ENCODE measurements around the gene IL17RA. TPM values are rescaled to one million over a fixed set of nuclear protein-coding genes. Genes with fewer than 3 reads are reported as not detected.
A peak's percentile ranks its signal among the peaks of the same experiment; 100 is the strongest.

The IL17RA gene
- total RNA-seq, 1 donor from 2014 or later: 3.7 TPM

- H3K36me3 ChIP-seq (ENCODE audit: control insufficient read depth, insufficient read depth, low read length): no peaks in the 10 kb centered on the region
- FAIRE-seq (no peak), DNase-seq (ENCODE audit: low read depth) (no peak)
- TF ChIP-seq CTCF (IDR thresholded peaks at IDR 0.05; ENCODE audit: insufficient read depth, low read length, severe bottlenecking): no peak
- no peak overlapping the region for H3K4me3 ChIP-seq (ENCODE audit: low read depth, low read length)
- H3K27me3 ChIP-seq (ENCODE audit: control insufficient read depth, insufficient read depth, low read length): no peaks in the 10 kb centered on the region
Measured at GRCh38 chr22:17152340-17152739, 67.5 kb downstream of the IL17RA start.

- TF ChIP-seq CTCF (IDR thresholded peaks at IDR 0.05; ENCODE audit: insufficient read depth, low read length, severe bottlenecking): no peak
- DNase-seq (ENCODE audit: low read depth) (no peak), FAIRE-seq (no peak)
- Histone ChIP-seq H3K27me3 (ENCODE audit: control insufficient read depth, insufficient read depth, low read length) (no peaks in the 10 kb centered on the region), H3K36me3 (ENCODE audit: control insufficient read depth, insufficient read depth, low read length) (no peaks in the 10 kb centered on the region), H3K4me3 (ENCODE audit: low read depth, low read length) (no peak overlapping the region)
Measured at GRCh38 chr22:17152971-17153370, 68.2 kb downstream of the IL17RA start.

- Histone ChIP-seq H3K4me3 (ENCODE audit: low read depth, low read length) (no peak overlapping the region), H3K27me3 (ENCODE audit: control insufficient read depth, insufficient read depth, low read length) (no peaks in the 10 kb centered on the region), H3K36me3 (ENCODE audit: control insufficient read depth, insufficient read depth, low read length) (no peaks in the 10 kb centered on the region)
- FAIRE-seq: no peak
- no peak for DNase-seq (ENCODE audit: low read depth)
- no peak for TF ChIP-seq CTCF (IDR thresholded peaks at IDR 0.05; ENCODE audit: insufficient read depth, low read length, severe bottlenecking)
Measured at GRCh38 chr22:17155941-17156340, 71.1 kb downstream of the IL17RA start.

DNA sequence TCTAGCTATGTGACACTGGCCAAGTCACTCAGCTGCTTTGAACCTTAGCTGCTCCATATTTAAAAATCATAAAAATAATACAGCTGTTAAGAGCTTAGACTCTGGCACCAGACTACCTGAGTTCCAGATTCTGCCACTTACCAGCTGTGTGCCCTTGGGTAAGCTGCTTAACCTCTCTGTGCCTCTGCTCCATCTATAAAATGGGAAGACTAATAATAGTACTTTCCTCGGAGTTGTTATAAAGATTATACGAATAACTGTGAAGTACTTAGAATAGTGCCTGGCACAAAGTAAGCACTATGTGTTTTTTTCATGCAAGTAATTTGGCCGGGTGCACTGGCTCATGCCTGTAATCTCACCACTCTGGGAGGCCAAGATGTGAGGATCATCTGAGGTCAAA is 72.9 kb downstream of the IL17RA start:
- H3K4me3 ChIP-seq (ENCODE audit: low read depth, low read length): no peak overlapping the region
- no peak for TF ChIP-seq CTCF (IDR thresholded peaks at IDR 0.05; ENCODE audit: insufficient read depth, low read length, severe bottlenecking)

GRCh38 chr22:17158176-17158567 is 73.4 kb downstream of the IL17RA start:
- no peaks in the 10 kb centered on the region for H3K27me3 ChIP-seq (ENCODE audit: control insufficient read depth, insufficient read depth, low read length)
- peak overlapping the region; percentile 74 for H3K4me3 ChIP-seq (ENCODE audit: low read depth, low read length)
- DNase-seq (ENCODE audit: low read depth) (no peak), FAIRE-seq (no peak)
- TF ChIP-seq CTCF (IDR thresholded peaks at IDR 0.05; ENCODE audit: insufficient read depth, low read length, severe bottlenecking): no peak
- H3K36me3 ChIP-seq (ENCODE audit: control insufficient read depth, insufficient read depth, low read length): no peaks in the 10 kb centered on the region

More for the DNA sequence above, 72.9 kb downstream of the IL17RA start:
- no peaks in the 10 kb centered on the region for H3K36me3 ChIP-seq (ENCODE audit: control insufficient read depth, insufficient read depth, low read length)
- H3K27me3 ChIP-seq (ENCODE audit: control insufficient read depth, insufficient read depth, low read length): no peaks in the 10 kb centered on the region
- FAIRE-seq (no peak), DNase-seq (ENCODE audit: low read depth) (no peak)

Measured in bronchial epithelial cell (primary cell).